Right lobe of liver (tissue), 6 donors: ENCODE measurements around the gene UNC79. TPM values are rescaled to one million over a fixed set of nuclear protein-coding genes. Genes with fewer than 3 reads are reported as not detected.

Source experiments
- ATAC-seq, 4 donors: fragments of 200-7000 bp; cut with Tn5 transposase; one replicate each; pipeline ENCODE4 v1.9.1; 2020; ENCODE audit warnings: mild to moderate bottlenecking in 4 of 4, moderate library complexity in 4 of 4
- DNase-seq, 3 donors: peaks; one replicate each; pipeline ENCODE4 v3.0.0-alpha.2; 2020
- H3K27ac ChIP-seq, 3 donors: fragments of 200-600 bp; one replicate each; pipeline ENCODE4 v1.8.0; 2022
- H3K27me3 ChIP-seq, 2 donors: fragments of 200-600 bp; one replicate each; pipeline ENCODE4 v1.8.0; 2022
- H3K36me3 ChIP-seq, 4 donors: fragments of 200-600 bp; sonication (generic) in 1 of 4; one replicate each; pipeline versions ENCODE4 v1.5.1 to v1.8.0; 2017 to 2022; ENCODE audit warnings: control low read depth in 1 of 4
- H3K4me1 ChIP-seq, 4 donors: fragments of 200-600 bp; sonication (generic) in 1 of 4; one replicate each; pipeline versions ENCODE4 v1.5.1 to v1.8.0; 2017 to 2022; ENCODE audit warnings: control low read depth in 1 of 4
- H3K4me3 ChIP-seq, 3 donors: fragments of 200-600 bp; one replicate each; pipeline ENCODE4 v1.8.0; 2022
- H3K9me3 ChIP-seq, 4 donors: fragments of 200-600 bp; sonication (generic) in 1 of 4; one replicate each; pipeline versions ENCODE4 v1.5.1 to v1.8.0; 2017 to 2022; ENCODE audit warnings: control low read depth in 1 of 4
- CTCF ChIP-seq, 4 donors: fragments of 200-600 bp in 3 of 4; fragments of 450-650 bp in 1 of 4; IDR thresholded peaks; one replicate each; pipeline versions ENCODE4 v1.5.1 to v1.8.0; 2016 to 2022; ENCODE audit warnings: antibody characterized with exemption in 4 of 4, mild to moderate bottlenecking in 2 of 4
- POLR2A ChIP-seq: fragments of 450-650 bp; IDR thresholded peaks from one replicate; pipeline ENCODE4 v1.6.1; 2017; ENCODE audit warnings: antibody characterized with exemption, mild to moderate bottlenecking
- whole genome bisulfite sequencing: methylation state at CpG from one replicate; pipeline ENCODE4 v1.1.6; 2018; ENCODE audit warnings: low coverage, low lambda C conversion rate; ENCODE audit not compliant: insufficient coverage; ENCODE audit errors: missing lambda C conversion rate; 5-methylcytosine and 5-hydroxymethylcytosine counted together
- intact Hi-C, 2 donors: fragments of 100-400 bp; cut with DNase I; formaldehyde crosslinking; loops; one replicate each; pipeline versions ENCODE4 v1.11.2 to v1.14.1; 2022
- total RNA-seq, 6 experiments: library from RNA; depleted of rRNA in 2 of 6; stranded (reverse); fragments of >200 nt in 2 of 6; fragmentation: NEBNext Ultra II Directional in 3 of 6; extraction: Animal tissue kit (Norgen Biotek cat#: 25700) in 3 of 6; gene quantifications; one replicate each; pipeline versions ENCODE4 v1.1.0 to v1.2.4, GENCODE V29; 2016 to 2023
- donor health status: DM: no; HTN: yes; CAD: no.
- donor health status: DM: no; HTN: no; CAD: no.
- donor health status: DM: no; HTN: no; CAD: no.
- donor health status: DM: no; HTN: yes; CAD: no.
- donor health status: DM: no; HTN: yes; CAD: no.

UNC79 gene
- total RNA-seq, 6 experiments from 2014 or later = 0.04 to 0.10 (median 0.07) TPM; not detected in 2

- Histone ChIP-seq H3K4me3 (no peak overlapping the region), H3K27me3 (no peaks in the 10 kb centered on the region), H3K27ac (no peak overlapping the region), H3K36me3 (no peaks in the 10 kb centered on the region), H3K9me3 (no peaks in the 10 kb centered on the region), H3K4me1 (no peaks in the 10 kb centered on the region)
- ATAC-seq = no peak
- no peak for DNase-seq
- intact Hi-C loops = no loop called here
- 0% methylated on average over 1 of the region's 11 CpGs for WGBS
- TF ChIP-seq POLR2A (no peak), CTCF (IDR thresholded peaks at IDR 0.05) (no peak)
Measured at GRCh38 chr14:93737634-93738033, 306.9 kb downstream of the UNC79 start.

GRCh38 chr14:93741556-93742230 is 311.0 kb downstream of the UNC79 start:
- Histone ChIP-seq H3K4me1 (no peaks in the 10 kb centered on the region), H3K27me3 (no peaks in the 10 kb centered on the region), H3K27ac (no peak overlapping the region), H3K4me3 (no peak overlapping the region), H3K36me3 (no peaks in the 10 kb centered on the region), H3K9me3 (no peaks in the 10 kb centered on the region)
- TF ChIP-seq CTCF (IDR thresholded peaks at IDR 0.05) = no peak
- TF ChIP-seq POLR2A = no peak
- intact Hi-C loops = no loop called here
- no peak for DNase-seq
- no peak for ATAC-seq
- 50% methylated on average over 3 of the region's 12 CpGs for WGBS

- H3K4me1 ChIP-seq = no peaks in the 10 kb centered on the region
- H3K9me3 ChIP-seq = no peaks in the 10 kb centered on the region
- DNase-seq (no peak), ATAC-seq (no peak)
- TF ChIP-seq POLR2A (no peak), CTCF (IDR thresholded peaks at IDR 0.05) (no peak)
- WGBS = 42% methylated on average over 5 of the region's 8 CpGs
- intact Hi-C loops = no loop called here
- no peak overlapping the region for H3K27ac ChIP-seq
- H3K27me3 ChIP-seq = no peaks in the 10 kb centered on the region
- H3K36me3 ChIP-seq = no peaks in the 10 kb centered on the region
- H3K4me3 ChIP-seq = no peak overlapping the region
Measured at GRCh38 chr14:93742761-93743160, 312.0 kb downstream of the UNC79 start.

GRCh38 chr14:93743270-93744060 is 312.7 kb downstream of the UNC79 start:
- DNase-seq (no peak), ATAC-seq (no peak)
- intact Hi-C loops = no loop called here
- H3K4me3 ChIP-seq = no peak overlapping the region
- no peak for TF ChIP-seq POLR2A
- TF ChIP-seq CTCF (IDR thresholded peaks at IDR 0.05) = no peak
- no peaks in the 10 kb centered on the region for H3K4me1 ChIP-seq
- WGBS = 60% methylated on average over 7 of the region's 26 CpGs
- H3K27me3 ChIP-seq = no peaks in the 10 kb centered on the region
- H3K9me3 ChIP-seq = no peaks in the 10 kb centered on the region
- H3K36me3 ChIP-seq = no peaks in the 10 kb centered on the region
- no peak overlapping the region for H3K27ac ChIP-seq
